ENCODE data around the gene RPS10. TPM values are rescaled to one million over a fixed set of nuclear protein-coding genes. Genes with fewer than 3 reads are reported as not detected.
A peak's percentile ranks its signal among the peaks of the same experiment; 100 is the strongest.

RPS10 gene
- 3,560 and 4,532 TPM in 2 replicates for total RNA-seq (2014; rRNA removed; shearing (Covaris generic))

DNA sequence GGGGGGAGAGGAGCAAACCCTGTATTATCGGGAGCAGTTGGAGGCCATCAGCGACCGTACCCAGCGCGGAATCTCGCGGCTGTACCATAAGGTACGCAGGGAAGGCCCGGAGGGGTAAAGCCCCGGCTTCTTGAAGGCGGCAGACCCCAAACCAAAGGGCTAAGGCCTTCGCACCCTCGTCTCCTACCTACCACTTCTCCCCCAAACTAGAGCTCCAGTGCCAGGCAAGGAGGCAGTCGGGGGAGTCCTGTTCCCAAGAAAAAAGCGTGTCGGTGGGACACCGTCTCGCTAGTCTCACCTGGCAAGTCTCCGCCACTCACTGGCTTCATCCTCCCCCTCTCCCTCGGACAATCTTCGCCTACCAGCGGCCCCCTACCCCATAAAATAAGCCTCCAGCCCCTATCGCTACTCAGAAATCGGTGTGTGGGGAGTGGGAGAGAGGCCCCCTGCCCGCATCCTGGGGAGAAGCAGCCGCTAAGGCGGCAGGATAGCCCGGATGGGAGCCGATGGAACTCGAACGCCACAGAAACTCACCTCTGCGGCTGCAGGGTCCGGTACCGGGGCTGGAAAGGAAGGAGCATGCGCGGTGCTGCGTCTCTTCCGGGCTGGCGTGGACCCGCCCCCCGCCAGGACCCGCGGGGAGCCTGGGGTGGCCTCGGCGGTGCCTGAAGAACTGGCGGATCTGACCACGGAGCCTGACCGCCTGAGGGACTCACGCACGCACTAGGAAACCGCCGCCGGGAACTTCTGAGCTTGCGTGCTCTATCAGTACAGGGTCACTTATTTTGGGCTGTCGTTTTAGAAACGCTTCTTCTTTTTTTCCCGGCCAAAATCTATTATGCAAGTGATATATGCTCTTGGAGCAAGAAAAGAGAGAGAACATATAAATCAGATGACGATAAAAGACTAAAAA is at the start of gene RPS10:
Gene RPS10 (minus strand): TSS at position 572 of the 913 bp plus-strand sequence. CDS start 848 bp downstream, outside the sequence.
- DNase-seq (ENCODE audit: low read depth), result peak; percentile 90

DNA sequence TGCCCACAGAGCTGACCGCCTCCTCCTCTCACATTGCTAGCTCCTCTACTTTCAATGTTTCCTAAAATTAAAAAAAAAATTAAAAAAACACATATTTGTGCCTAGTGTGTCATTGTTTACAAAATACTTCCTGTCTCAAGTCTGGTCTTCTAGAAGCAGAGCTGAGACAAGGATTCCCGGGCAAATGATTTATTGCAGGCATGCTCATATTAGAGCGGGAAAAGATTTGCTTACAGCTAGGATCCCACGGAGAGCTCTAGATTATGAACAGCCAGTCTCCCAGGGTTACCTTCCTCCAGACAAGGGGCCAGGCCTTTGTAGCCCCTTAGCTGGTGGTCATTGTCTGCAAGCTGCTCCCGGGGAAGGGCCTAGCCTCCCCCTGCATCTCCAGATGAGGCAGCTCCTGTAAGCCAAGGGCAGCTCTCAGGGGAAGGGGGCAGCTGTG is 49.4 kb upstream of the RPS10 start:
- DNase-seq (ENCODE audit: low read depth), result no peak

GRCh38 chr6:34474754-34475153 is 48.9 kb upstream of the RPS10 start:
- no peak for DNase-seq (ENCODE audit: low read depth)

GRCh38 chr6:34473967-34474366 is 48.1 kb upstream of the RPS10 start:
- no peak for DNase-seq (ENCODE audit: low read depth)

DNA sequence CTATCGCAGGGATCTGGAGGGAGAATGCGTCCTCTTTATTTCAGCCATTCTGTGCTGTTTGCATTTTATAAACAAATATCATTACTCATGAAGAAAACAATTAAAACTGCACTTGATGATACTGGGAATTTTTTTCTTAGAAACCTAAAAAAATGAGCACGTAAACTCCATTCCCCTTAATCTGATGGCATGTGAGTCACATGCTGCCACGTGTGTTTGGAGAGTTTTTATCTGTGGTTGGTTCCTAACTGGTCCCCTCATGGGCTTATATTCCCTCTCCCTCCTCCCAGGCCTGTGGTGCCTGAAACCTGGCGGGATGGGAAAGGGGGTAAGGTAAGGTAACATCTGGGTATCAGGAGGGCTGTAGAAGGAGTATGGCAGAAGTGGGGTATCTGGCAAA is 46.6 kb upstream of the RPS10 start:
- no peak for DNase-seq (ENCODE audit: low read depth)

- DNase-seq (ENCODE audit: low read depth), result no peak
Observed at GRCh38 chr6:34469499-34469898, 43.6 kb upstream of the RPS10 start.

DNA sequence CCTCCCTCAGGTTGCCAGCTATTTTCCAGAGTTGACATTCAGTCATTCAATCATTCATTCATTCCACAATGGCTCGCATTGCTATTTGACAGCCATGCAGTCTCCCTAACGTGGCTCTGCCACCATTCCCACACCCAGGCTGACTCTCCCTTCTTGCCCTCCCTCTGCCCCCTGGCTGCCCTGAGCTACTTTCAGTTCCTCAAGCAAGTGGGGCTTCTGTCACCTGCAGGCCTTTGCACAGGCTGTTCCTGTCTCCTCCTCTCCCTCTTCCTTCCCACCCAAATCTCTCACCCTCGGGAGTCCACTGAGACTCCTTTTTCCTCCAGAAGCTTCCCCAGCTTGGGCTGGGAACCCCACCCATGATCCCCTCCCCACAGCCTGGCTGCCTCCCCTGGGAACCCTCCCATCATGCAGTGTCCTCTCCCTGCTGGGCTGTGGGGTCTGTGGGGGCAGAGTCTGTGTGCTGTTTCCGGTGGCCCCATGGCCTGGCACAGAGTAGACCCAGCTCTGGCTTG is 42.6 kb upstream of the RPS10 start:
- DNase-seq (ENCODE audit: low read depth), result no peak

GRCh38 chr6:34466242-34467185 is 40.6 kb upstream of the RPS10 start:
- DNase-seq (ENCODE audit: low read depth), result no peak

- DNase-seq (ENCODE audit: low read depth), result no peak
Observed at GRCh38 chr6:34465531-34466241, 39.8 kb upstream of the RPS10 start, which contains the start of gene PACSIN1. PACSIN1 (plus strand) TSS chr6:34466076; CDS start chr6:34526306, 60,230 bp downstream.

DNA sequence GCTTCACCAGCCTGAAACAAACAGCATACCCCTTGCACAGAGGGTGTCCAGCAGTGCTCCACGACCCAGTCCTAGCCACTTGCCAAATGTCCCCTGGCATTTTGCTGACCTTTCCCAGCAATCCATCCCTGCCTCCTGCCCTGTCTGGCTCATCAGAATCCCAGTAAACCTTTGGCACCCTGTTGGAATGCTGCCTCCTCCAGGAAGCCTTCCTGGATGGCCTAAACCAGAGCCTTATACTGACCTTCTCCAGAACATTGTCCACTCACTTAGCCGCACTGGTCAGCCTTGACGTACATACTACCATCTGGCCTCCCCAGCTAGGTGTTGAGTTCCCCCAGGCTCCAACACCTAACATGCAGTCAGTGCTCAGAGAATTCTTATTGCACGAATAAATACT is 38.0 kb upstream of the RPS10 start:
- no peak for DNase-seq (ENCODE audit: low read depth)

- no peak for DNase-seq (ENCODE audit: low read depth)
Observed at GRCh38 chr6:34463299-34463698, 37.4 kb upstream of the RPS10 start.

DNA sequence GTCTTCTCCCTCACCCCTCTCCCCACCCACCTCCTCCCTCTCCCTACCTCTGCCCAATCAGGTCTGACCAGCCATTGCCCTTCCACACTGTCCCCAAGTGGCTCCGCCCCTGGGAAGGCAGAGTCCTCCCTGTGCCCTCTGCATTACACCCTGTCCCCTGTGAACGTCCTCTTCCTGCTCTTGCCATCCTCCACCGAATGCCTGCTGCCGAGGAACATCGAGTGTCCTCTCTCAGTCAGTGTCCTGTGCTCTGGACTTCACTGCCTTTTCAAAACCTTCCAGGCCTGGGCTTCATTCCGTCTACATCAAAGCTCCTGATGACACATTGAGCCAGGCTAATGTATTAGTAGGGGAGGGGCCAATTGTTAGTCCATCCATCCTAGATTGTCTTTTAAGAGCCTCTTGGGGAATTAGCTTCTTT is 36.7 kb upstream of the RPS10 start:
- peak; percentile 47 for DNase-seq (ENCODE audit: low read depth)

GRCh38 chr6:34462010-34462409 is 36.1 kb upstream of the RPS10 start:
- no peak for DNase-seq (ENCODE audit: low read depth)

DNA sequence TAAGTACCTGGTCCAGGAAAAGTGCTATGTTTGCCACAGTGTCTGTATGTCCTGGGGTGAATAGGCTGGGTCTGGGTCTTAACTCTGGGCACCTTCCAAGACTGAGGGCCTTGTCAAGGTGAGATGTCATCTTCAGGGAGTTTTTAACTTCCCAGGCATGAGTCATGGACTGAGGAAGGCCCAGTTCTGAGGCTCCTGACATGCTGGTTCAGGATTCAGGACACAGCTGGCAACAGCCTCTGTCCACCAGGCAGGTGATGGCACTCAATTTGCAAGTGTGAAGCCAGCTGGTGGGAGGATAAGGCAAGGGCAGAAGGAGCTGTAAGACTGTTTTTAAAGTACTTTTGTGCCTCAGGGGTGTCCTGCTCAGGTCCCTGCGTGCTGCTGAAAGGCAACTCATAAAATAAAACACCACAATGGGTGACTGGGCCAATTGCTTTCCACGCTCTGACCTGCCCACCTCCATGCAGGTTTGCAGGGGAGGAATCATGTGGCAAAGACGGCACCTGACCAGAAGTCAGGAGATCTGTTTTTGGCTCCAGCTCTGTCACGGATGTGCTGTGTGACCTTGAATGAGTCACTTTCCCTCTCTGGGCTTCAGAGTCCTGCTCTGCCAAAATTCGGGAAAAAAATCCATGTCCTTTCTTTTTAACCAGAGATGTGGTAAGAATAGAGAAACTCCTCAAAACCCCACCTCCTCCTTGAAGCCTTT is 35.1 kb upstream of the RPS10 start:
- DNase-seq (ENCODE audit: low read depth), result no peak

GRCh38 chr6:34459899-34460593 is 34.2 kb upstream of the RPS10 start:
- DNase-seq (ENCODE audit: low read depth), result peak; percentile 25

- DNase-seq (ENCODE audit: low read depth), result no peak
Observed at GRCh38 chr6:34457742-34458735, 32.2 kb upstream of the RPS10 start.

DNA sequence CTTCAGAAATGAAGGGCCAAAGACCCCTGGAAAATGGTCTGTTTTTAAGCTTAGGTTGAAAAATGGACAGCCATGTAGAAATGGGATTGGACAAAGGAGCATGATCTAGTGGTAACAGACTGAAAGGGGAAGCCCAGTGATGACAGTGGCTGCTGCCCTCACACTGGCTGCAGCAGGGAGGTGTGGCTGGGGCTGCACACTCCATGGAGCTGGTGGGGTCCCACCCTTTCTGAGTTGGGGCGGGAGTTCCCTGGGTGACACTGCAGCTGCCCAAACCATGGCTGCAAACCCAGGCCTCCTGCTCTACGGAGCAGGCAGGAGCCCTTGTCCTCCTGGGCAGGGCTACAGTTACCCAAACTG is 31.5 kb upstream of the RPS10 start:
- DNase-seq (ENCODE audit: low read depth), result no peak

GRCh38 chr6:34455831-34456230 is 30.0 kb upstream of the RPS10 start:
- DNase-seq (ENCODE audit: low read depth), result peak; percentile 15

DNA sequence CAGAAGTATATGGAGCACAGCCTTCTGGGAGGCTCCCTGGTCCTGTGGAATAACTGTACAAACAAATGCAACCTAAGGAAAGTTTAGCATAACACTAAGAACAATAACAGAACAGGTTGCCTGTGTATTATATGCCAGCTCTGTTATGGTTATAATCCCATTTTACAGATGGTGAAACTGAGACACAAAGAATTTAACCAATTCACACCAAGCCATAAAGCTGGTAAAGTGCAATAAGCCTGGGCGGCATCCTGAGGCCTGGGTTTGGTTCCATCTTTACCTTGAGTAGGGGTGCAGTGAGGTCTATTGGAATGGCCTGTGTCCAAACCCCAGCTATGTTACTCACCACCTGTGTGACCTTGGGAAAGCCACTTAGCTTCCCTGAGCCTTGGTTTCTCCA is 25.3 kb upstream of the RPS10 start:
- no peak for DNase-seq (ENCODE audit: low read depth)

Data from RPMI7951 (cell line).